ENCODE data around the gene LHX1.

DNA sequence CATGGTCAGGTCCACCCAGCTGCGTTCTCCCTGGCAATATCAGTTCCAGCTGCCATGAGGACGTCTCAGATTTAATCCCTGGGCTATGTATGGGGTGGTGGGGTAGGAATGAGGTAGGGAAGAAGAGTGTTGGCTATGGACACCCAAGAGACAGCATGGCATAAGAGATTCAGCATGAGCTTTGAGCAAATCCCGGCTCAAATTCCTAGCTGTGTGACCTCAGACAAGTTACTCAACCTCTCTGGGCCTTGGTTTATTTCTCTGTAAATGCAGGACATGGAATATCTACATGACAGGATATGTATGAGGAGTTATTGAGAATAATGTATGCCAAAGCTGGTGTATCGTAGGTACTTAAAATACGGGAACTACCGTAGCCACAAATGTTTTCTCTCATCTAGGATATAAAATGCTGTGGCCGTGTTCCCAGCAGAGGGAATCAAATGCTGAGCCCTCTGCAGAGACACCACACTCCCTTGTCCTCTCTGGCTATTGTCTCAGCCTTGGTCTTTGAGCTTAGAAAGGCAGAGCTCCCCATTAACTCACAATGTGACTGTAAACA is 17.8 kb upstream of the LHX1 start:
- TF ChIP-seq, protein P1, sequence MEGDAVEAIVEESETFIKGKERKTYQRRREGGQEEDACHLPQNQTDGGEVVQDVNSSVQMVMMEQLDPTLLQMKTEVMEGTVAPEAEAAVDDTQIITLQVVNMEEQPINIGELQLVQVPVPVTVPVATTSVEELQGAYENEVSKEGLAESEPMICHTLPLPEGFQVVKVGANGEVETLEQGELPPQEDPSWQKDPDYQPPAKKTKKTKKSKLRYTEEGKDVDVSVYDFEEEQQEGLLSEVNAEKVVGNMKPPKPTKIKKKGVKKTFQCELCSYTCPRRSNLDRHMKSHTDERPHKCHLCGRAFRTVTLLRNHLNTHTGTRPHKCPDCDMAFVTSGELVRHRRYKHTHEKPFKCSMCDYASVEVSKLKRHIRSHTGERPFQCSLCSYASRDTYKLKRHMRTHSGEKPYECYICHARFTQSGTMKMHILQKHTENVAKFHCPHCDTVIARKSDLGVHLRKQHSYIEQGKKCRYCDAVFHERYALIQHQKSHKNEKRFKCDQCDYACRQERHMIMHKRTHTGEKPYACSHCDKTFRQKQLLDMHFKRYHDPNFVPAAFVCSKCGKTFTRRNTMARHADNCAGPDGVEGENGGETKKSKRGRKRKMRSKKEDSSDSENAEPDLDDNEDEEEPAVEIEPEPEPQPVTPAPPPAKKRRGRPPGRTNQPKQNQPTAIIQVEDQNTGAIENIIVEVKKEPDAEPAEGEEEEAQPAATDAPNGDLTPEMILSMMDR (IDR thresholded peaks at IDR 0.05 in 8 of 11, conservative IDR thresholded peaks at IDR 0.05 in 3 of 11): no peak
- TF ChIP-seq POLR2A (IDR thresholded peaks at IDR 0.05): no peak
